ENCODE results near the gene TRIO.

DNA sequence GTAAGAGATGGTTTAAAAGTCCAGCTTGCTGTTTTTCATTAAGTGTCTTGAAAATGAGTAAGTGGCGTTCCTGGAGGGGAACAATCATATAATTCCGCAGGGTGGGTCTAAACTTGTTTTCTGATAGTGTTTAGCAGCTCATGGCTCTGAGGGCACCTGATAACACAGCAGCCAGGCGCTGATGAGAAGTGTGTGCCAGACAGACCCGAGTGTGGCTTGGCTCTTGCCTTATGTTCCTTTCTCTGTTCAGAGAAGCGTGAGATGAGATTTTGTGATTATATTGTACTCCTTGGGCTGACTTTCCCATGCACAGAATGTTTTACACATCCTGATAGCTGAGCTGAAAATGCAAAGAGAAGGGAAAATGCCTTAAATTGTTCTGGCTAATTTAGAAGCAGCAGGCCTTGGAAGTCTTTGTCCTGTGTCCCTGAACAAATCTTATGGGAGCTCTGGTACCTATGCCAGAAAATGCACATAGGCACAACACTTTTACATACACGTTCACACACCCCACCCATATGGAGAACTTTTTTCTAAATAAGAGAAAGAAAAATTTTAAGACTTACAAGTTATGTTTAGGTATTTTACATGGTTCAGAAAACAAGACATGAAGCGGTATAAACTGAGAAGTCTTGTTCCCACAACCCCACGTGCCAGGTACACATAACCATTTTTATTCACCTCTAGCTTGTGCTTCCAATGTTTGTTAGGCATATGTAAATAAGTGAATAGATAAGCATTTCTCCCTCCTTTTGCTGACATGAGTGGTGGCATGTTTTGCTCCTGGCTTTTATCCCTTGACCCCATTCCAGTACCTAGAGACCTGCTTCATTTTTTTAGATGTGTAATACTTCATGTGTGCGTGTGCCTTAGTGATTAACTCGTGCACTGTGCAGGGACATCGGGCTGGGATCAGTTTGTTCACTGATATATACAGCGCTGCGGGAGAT, 286.2 kb downstream of the TRIO start:
- TF ChIP-seq, protein P1, sequence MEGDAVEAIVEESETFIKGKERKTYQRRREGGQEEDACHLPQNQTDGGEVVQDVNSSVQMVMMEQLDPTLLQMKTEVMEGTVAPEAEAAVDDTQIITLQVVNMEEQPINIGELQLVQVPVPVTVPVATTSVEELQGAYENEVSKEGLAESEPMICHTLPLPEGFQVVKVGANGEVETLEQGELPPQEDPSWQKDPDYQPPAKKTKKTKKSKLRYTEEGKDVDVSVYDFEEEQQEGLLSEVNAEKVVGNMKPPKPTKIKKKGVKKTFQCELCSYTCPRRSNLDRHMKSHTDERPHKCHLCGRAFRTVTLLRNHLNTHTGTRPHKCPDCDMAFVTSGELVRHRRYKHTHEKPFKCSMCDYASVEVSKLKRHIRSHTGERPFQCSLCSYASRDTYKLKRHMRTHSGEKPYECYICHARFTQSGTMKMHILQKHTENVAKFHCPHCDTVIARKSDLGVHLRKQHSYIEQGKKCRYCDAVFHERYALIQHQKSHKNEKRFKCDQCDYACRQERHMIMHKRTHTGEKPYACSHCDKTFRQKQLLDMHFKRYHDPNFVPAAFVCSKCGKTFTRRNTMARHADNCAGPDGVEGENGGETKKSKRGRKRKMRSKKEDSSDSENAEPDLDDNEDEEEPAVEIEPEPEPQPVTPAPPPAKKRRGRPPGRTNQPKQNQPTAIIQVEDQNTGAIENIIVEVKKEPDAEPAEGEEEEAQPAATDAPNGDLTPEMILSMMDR (IDR thresholded peaks at IDR 0.05): no peak
- no peak for TF ChIP-seq POLR2A (IDR thresholded peaks at IDR 0.05)
